Fibroblast of lung (primary cell): ENCODE results near the gene CHST11.

Experiments
- CTCF ChIP-seq, 2 donors: IDR thresholded peaks in 1 of 2; conservative IDR thresholded peaks in 1 of 2; 1 replicate in 1 of 2; 2 replicates in 1 of 2; pipeline ENCODE4 v1.5.1; 2011 to 2012; ENCODE audit warnings: low read length in 2 of 2, control low read depth in 1 of 2, inconsistent platforms in 1 of 2, low read depth in 1 of 2, mild to moderate bottlenecking in 1 of 2
- EZH2 ChIP-seq: IDR thresholded peaks from 2 replicates; pipeline ENCODE4 v1.5.1; 2012; ENCODE audit warnings: low read length, control low read depth, mild to moderate bottlenecking; ENCODE audit errors: missing control alignments

GRCh38 chr12:104604070-104604994 lies 147.6 kb downstream of the CHST11 start:
- TF ChIP-seq CTCF (conservative IDR thresholded peaks at IDR 0.05 in 1 of 2, IDR thresholded peaks at IDR 0.05 in 1 of 2; ENCODE audit: low read depth in 1 of 2, low read length in 2 of 2) (no peak), EZH2 (no peak)
